ENCODE measurements around the gene TSHZ2.

TSHZ2 gene

DNA sequence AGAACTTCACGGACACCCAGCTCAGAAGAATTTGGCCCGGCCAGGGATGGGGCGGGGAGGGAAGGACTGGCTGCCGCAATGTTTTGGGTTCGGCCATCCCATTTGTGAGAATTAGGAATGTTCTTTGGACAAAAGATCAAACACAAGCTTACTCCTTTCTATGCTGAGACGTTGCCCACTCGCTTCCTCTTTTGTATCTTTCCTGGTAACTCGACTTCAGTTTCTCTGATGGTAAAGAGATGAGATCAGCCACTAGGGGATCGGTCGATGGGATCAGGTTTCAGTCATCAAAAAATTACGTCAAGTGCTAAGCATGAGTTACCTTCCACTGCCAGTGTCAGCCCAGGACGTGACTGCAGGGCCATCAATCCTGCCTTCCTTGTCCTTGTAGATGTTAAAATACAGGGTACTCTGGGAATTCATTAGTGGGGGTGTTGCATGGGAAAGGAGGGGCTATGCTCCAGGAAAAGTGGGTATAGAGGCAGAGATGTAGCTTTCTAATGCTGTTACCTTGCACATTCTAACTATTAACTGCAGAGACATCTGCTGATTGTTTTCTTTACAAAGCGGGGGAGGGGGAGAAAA lies 190.2 kb downstream of the TSHZ2 start:
- no peak overlapping the region for H3K4me3 ChIP-seq (ENCODE audit: low read depth, low read length)
- TF ChIP-seq, protein P1, sequence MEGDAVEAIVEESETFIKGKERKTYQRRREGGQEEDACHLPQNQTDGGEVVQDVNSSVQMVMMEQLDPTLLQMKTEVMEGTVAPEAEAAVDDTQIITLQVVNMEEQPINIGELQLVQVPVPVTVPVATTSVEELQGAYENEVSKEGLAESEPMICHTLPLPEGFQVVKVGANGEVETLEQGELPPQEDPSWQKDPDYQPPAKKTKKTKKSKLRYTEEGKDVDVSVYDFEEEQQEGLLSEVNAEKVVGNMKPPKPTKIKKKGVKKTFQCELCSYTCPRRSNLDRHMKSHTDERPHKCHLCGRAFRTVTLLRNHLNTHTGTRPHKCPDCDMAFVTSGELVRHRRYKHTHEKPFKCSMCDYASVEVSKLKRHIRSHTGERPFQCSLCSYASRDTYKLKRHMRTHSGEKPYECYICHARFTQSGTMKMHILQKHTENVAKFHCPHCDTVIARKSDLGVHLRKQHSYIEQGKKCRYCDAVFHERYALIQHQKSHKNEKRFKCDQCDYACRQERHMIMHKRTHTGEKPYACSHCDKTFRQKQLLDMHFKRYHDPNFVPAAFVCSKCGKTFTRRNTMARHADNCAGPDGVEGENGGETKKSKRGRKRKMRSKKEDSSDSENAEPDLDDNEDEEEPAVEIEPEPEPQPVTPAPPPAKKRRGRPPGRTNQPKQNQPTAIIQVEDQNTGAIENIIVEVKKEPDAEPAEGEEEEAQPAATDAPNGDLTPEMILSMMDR (IDR thresholded peaks at IDR 0.05; ENCODE audit: low read depth, low read length, missing control alignments): no peak
- DNase-seq (ENCODE audit: low read depth): no peak

- DNase-seq (ENCODE audit: low read depth): no peak
- no peak overlapping the region for H3K4me3 ChIP-seq (ENCODE audit: low read depth, low read length)
- TF ChIP-seq, protein P1 (IDR thresholded peaks at IDR 0.05; ENCODE audit: low read depth, low read length, missing control alignments): no peak
These were observed 191.3 kb downstream of the TSHZ2 start for GRCh38 chr20:53163486-53163885.

- TF ChIP-seq, protein P1 (IDR thresholded peaks at IDR 0.05; ENCODE audit: low read depth, low read length, missing control alignments): no peak
- no peak for DNase-seq (ENCODE audit: low read depth)
- H3K4me3 ChIP-seq (ENCODE audit: low read depth, low read length): no peak overlapping the region
These were observed 191.9 kb downstream of the TSHZ2 start for GRCh38 chr20:53164072-53164471.

DNA sequence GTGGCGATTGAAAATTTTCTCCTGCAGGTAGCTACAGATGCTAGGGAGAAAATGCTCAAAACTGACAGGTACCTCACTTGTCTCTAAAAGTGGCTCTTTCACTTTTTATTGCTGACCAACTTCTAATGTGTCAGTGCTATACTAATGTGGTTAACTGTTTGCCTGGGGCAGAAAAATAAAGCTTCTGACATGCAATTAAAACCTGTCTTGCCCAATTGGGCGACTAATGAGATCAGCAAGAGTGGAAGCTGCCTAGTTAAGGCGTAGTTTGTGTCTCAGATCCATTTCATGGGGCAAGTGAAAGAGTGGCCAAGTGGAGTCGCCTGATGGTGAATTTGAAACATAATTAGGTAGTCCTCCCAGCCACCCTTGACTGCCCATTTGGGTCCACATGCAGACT lies 193.3 kb downstream of the TSHZ2 start:
- no peak overlapping the region for H3K4me3 ChIP-seq (ENCODE audit: low read depth, low read length)
- DNase-seq (ENCODE audit: low read depth): no peak
- TF ChIP-seq, protein P1 (IDR thresholded peaks at IDR 0.05; ENCODE audit: low read depth, low read length, missing control alignments): no peak

- DNase-seq (ENCODE audit: low read depth): no peak
- H3K4me3 ChIP-seq (ENCODE audit: low read depth, low read length): no peak overlapping the region
- TF ChIP-seq, protein P1 (IDR thresholded peaks at IDR 0.05; ENCODE audit: low read depth, low read length, missing control alignments): no peak
These were observed 196.3 kb downstream of the TSHZ2 start for GRCh38 chr20:53168491-53168890.

DNA sequence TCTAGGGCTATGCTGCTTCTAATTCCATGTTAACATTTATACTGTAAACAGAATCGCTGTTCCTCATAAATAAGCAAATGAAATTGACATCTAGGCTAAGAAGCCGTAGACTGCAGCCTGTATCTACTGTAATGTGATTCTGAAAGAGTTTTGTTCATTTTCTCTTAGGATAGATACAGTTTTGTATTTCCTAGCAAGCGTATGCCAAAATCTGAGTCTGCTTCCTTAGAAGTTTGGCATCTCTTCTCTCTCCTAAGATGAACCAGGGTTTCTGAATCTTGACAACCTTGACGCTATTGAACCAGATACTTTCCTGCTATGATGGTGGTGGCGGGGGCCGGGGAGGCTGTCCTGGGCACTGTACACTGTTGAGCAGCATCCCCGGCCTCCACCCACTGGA lies 198.0 kb downstream of the TSHZ2 start:
- TF ChIP-seq, protein P1 (IDR thresholded peaks at IDR 0.05; ENCODE audit: low read depth, low read length, missing control alignments): no peak
- no peak for DNase-seq (ENCODE audit: low read depth)
- no peak overlapping the region for H3K4me3 ChIP-seq (ENCODE audit: low read depth, low read length)

DNA sequence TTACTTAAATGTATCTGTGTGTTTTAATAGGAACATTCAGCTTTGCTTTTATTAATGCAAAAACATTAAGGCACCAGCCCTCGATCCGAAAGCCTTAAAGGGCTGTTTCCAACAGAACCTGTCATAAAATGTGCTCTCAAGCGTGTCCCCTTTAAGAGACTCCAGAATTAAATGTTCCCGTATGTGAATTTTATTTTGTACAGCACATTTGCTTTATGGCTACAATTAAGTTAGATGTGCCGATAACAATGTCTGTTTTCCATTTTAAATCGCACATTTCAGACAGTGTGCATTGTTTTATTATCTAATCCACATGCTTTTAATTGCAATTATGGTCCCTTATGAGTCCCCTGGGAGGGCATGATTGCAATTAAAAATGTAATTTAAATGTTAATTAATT lies 198.9 kb downstream of the TSHZ2 start:
- TF ChIP-seq, protein P1 (IDR thresholded peaks at IDR 0.05; ENCODE audit: low read depth, low read length, missing control alignments): no peak
- no peak overlapping the region for H3K4me3 ChIP-seq (ENCODE audit: low read depth, low read length)
- no peak for DNase-seq (ENCODE audit: low read depth)

Measured in GM12864 (cell line).